Suprapubic skin (tissue), 4 donors: ENCODE measurements around the gene UGT1A8.

Source experiments
- EP300 ChIP-seq: sonication (generic); formaldehyde crosslinking; IDR thresholded peaks from one replicate; pipeline ENCODE4 v1.6.1; 2017; ENCODE audit warnings: antibody characterized with exemption
- POLR2A ChIP-seq, 2 donors: fragments of 450-650 bp; IDR thresholded peaks; one replicate each; pipeline ENCODE4 v1.6.1; 2017; ENCODE audit warnings: antibody characterized with exemption in 2 of 2, mild to moderate bottlenecking in 2 of 2, moderate library complexity in 2 of 2
- POLR2AphosphoS5 ChIP-seq, 3 donors: sonication (generic); formaldehyde crosslinking; IDR thresholded peaks; one replicate each; pipeline ENCODE4 v1.6.1; 2017; ENCODE audit warnings: antibody characterized with exemption in 3 of 3
- TF ChIP-seq, protein P1 (sequence below), 2 donors: fragments of 200-600 bp in 1 of 2; fragments of 450-650 bp in 1 of 2; sonication (generic) in 1 of 2; IDR thresholded peaks; one replicate each; pipeline ENCODE4 v1.5.1; 2016 to 2019; ENCODE audit warnings: antibody characterized with exemption in 2 of 2, mild to moderate bottlenecking in 1 of 2, moderate library complexity in 1 of 2

- no peak for TF ChIP-seq POLR2A (IDR thresholded peaks at IDR 0.05)
- TF ChIP-seq, protein P1, sequence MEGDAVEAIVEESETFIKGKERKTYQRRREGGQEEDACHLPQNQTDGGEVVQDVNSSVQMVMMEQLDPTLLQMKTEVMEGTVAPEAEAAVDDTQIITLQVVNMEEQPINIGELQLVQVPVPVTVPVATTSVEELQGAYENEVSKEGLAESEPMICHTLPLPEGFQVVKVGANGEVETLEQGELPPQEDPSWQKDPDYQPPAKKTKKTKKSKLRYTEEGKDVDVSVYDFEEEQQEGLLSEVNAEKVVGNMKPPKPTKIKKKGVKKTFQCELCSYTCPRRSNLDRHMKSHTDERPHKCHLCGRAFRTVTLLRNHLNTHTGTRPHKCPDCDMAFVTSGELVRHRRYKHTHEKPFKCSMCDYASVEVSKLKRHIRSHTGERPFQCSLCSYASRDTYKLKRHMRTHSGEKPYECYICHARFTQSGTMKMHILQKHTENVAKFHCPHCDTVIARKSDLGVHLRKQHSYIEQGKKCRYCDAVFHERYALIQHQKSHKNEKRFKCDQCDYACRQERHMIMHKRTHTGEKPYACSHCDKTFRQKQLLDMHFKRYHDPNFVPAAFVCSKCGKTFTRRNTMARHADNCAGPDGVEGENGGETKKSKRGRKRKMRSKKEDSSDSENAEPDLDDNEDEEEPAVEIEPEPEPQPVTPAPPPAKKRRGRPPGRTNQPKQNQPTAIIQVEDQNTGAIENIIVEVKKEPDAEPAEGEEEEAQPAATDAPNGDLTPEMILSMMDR (IDR thresholded peaks at IDR 0.05) = no peak
- TF ChIP-seq POLR2AphosphoS5 (IDR thresholded peaks at IDR 0.05) = no peak
- no peak for TF ChIP-seq EP300
Measured at GRCh38 chr2:233676046-233676445, 58.6 kb downstream of the UGT1A8 start.
